ENCODE data around the gene CDC42EP4.

DNA sequence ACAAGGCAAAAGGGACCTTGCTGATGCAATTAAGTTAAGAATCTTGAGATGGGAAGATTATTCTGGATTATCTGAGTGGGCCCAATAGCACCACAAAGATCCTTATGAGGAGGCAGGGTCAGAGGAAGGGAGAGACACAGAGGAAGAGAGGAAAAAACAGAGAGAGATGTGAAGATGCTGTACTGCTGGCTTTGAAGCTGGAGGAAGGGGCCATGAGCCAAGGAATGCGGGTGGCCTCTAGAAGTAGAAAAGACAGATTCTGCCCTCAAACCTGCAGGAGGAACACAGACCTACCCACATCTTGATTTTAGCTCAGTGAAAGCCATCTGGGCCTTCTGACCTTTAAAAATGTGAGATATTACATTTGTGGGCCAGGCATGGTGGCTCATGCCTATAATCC lies 42.0 kb downstream of the CDC42EP4 start:
- TF ChIP-seq CTCF (conservative IDR thresholded peaks at IDR 0.05; ENCODE audit: low read length) (no peak), EZH2phosphoT487 (IDR thresholded peaks at IDR 0.05; ENCODE audit: borderline replicate concordance, low read depth, low read length) (no peak)
